ENCODE data around the gene PRSS48. TPM values are rescaled to one million over a fixed set of nuclear protein-coding genes. Genes with fewer than 3 reads are reported as not detected.

PRSS48 gene
- total and polyA plus RNA-seq, 2 of the 4 experiments (the other 2 are of a cell fraction) = not detected

DNA sequence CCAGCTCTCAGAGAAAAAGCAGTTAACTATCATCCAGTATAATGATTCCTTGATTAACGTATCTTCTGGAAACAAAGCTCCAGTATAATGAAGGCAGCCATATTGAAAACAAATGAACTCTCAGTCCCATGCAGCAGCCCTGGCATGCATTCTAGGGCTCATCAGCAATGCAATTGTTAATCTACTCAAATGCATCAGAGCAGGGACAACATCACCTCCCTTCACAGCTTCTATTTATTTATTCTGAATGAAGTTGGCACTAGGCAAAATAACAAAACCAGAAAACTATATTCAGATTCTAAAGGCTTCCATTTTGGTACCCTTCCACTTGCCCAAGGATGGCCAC is 37.0 kb downstream of the PRSS48 start:
- Histone ChIP-seq H3K27me3 (ENCODE audit: control insufficient read depth, insufficient read depth, low read length) (no peaks in the 10 kb centered on the region), H4K5ac (ENCODE audit: low read depth, low read length) (no peak overlapping the region), H3K36me3 (ENCODE audit: control insufficient read depth, insufficient read depth, low read length) (no peaks in the 10 kb centered on the region), H2AK5ac (ENCODE audit: low read depth, low read length) (no peak overlapping the region), H4K8ac (ENCODE audit: low read depth in 2 of 2, low read length in 2 of 2) (no peak overlapping the region), H2AFZ (replicated peaks; ENCODE audit: low read length, poor library complexity) (no peak overlapping the region), H2AK9ac (replicated peaks; ENCODE audit: low read depth, low read length, poor library complexity) (no peak overlapping the region), H3K79me1 (ENCODE audit: low read depth in 1 of 2, low read length in 2 of 2) (peaks cover 7 to 10% of the 10 kb centered on the region in 2 experiments; a peak in 2 of 4 replicates), H2BK15ac (ENCODE audit: low read depth, low read length) (no peak overlapping the region), H3K56ac (ENCODE audit: extremely low read depth, insufficient read depth, low read length) (no peak overlapping the region), H3K4ac (ENCODE audit: low read depth, low read length) (no peak overlapping the region), H3K27ac (ENCODE audit: insufficient read depth, low read length) (no peak overlapping the region), H3K4me2 (ENCODE audit: low read depth, low read length) (no peak overlapping the region), H3K14ac (replicated peaks; ENCODE audit: low read depth, low read length) (no peak overlapping the region), H4K91ac (ENCODE audit: insufficient read depth, low read depth, low read length) (no peak overlapping the region), H3K9me3 (ENCODE audit: control insufficient read depth, insufficient read depth, low read length) (no peaks in the 10 kb centered on the region), H4K20me1 (ENCODE audit: insufficient read depth, low read length) (no peaks in the 10 kb centered on the region), H2BK5ac (ENCODE audit: low read depth, low read length, poor library complexity, severe bottlenecking) (no peak overlapping the region), H3K9me1 (ENCODE audit: insufficient read depth, low read length) (peaks cover 11% of the 10 kb centered on the region), H3K4me3 (ENCODE audit: insufficient read depth, low read depth, low read length) (no peak overlapping the region), H3K23ac (ENCODE audit: low read depth, low read length) (peak overlapping the region; percentile 20; the same call in 1 of the 2 replicates), H2BK20ac (ENCODE audit: low read depth, low read length) (no peak overlapping the region), H3K18ac (ENCODE audit: low read depth, low read length) (no peak overlapping the region), H2BK120ac (ENCODE audit: low read depth, low read length) (0 out of 2 replicates have a peak overlapping the region, but pooled peaks have one; percentile 87), H3K9ac (ENCODE audit: low read depth, low read length) (no peak overlapping the region), H3K4me1 (ENCODE audit: control insufficient read depth, insufficient read depth, low read length) (peaks cover 4% of the 10 kb centered on the region)
- no peak for DNase-seq
- POLR2A ChIA-PET (ENCODE audit: unreplicated experiment) = no interaction called here
- dilution Hi-C loops (cut with HindIII; ENCODE audit: low sequenced_read_pairs, unreplicated experiment) = no loop called here
- WGBS, 2 experiments (ENCODE audit: extremely low coverage in 2 of 2, insufficient read length in 1 of 2) = 100% methylated on average over 1 of the region's 1 CpG; no CpG with 5 or more reads in 1 of the 2 experiments
- no peak for ATAC-seq (ENCODE audit: low read depth)
- intact Hi-C loops (cut with micrococcal nuclease) = no loop called here
- no TSS peak for BruUV-seq (replicated peaks)
- TF ChIP-seq RCOR1 (IDR thresholded peaks at IDR 0.05; ENCODE audit: insufficient replicate concordance, low read length) (no peak), RAD21 (IDR thresholded peaks at IDR 0.05; ENCODE audit: low read length) (no peak), POLR2A (IDR thresholded peaks at IDR 0.05; ENCODE audit: low read depth, low read length) (no peak), CEBPB (IDR thresholded peaks at IDR 0.05; ENCODE audit: low read depth, low read length) (no peak), MAZ (IDR thresholded peaks at IDR 0.05; ENCODE audit: borderline replicate concordance, low read depth, low read length) (no peak), SMC3 (IDR thresholded peaks at IDR 0.05; ENCODE audit: low read depth, low read length) (no peak), FOS (IDR thresholded peaks at IDR 0.05; ENCODE audit: low read depth, low read length) (no peak), NFE2L2 (IDR thresholded peaks at IDR 0.05; ENCODE audit: low read depth, low read length) (no peak), BHLHE40 (IDR thresholded peaks at IDR 0.05; ENCODE audit: low read depth, low read length) (no peak), CHD1 (IDR thresholded peaks at IDR 0.05; ENCODE audit: low read depth, low read length) (no peak), MAFK (IDR thresholded peaks at IDR 0.05; ENCODE audit: low read depth, low read length) (no peak), RFX5 (IDR thresholded peaks at IDR 0.05; ENCODE audit: low read depth, low read length) (no peak)
- TF ChIP-seq, protein P1, sequence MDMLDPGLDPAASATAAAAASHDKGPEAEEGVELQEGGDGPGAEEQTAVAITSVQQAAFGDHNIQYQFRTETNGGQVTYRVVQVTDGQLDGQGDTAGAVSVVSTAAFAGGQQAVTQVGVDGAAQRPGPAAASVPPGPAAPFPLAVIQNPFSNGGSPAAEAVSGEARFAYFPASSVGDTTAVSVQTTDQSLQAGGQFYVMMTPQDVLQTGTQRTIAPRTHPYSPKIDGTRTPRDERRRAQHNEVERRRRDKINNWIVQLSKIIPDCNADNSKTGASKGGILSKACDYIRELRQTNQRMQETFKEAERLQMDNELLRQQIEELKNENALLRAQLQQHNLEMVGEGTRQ (IDR thresholded peaks at IDR 0.05; ENCODE audit: low read depth, low read length) = no peak
- TF ChIP-seq, protein P2, sequence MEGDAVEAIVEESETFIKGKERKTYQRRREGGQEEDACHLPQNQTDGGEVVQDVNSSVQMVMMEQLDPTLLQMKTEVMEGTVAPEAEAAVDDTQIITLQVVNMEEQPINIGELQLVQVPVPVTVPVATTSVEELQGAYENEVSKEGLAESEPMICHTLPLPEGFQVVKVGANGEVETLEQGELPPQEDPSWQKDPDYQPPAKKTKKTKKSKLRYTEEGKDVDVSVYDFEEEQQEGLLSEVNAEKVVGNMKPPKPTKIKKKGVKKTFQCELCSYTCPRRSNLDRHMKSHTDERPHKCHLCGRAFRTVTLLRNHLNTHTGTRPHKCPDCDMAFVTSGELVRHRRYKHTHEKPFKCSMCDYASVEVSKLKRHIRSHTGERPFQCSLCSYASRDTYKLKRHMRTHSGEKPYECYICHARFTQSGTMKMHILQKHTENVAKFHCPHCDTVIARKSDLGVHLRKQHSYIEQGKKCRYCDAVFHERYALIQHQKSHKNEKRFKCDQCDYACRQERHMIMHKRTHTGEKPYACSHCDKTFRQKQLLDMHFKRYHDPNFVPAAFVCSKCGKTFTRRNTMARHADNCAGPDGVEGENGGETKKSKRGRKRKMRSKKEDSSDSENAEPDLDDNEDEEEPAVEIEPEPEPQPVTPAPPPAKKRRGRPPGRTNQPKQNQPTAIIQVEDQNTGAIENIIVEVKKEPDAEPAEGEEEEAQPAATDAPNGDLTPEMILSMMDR (conservative IDR thresholded peaks at IDR 0.05; ENCODE audit: low read depth, low read length) = no peak
- TF ChIP-seq, protein P3, sequence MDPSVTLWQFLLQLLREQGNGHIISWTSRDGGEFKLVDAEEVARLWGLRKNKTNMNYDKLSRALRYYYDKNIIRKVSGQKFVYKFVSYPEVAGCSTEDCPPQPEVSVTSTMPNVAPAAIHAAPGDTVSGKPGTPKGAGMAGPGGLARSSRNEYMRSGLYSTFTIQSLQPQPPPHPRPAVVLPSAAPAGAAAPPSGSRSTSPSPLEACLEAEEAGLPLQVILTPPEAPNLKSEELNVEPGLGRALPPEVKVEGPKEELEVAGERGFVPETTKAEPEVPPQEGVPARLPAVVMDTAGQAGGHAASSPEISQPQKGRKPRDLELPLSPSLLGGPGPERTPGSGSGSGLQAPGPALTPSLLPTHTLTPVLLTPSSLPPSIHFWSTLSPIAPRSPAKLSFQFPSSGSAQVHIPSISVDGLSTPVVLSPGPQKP (IDR thresholded peaks at IDR 0.05; ENCODE audit: borderline replicate concordance, low read depth, low read length) = no peak
- in situ Hi-C loops (cut with MboI; ENCODE audit: low sequenced_read_pairs) = no loop called here
- CTCF ChIA-PET = interaction anchor here (2.6 kb wide), 1 partner anchor 10 kb away, joined by 6 read pairs; no protein-coding TSS in a partner anchor

Measured in IMR-90 (cell line).